Activated naive CD8-positive, alpha-beta T cell treated with anti-CD3 and anti-CD28 coated beads, Interleukin-2, amount 10 ng/mL, durations not matched to agents 7 days and 5 days (primary cell): ENCODE data around the gene SETBP1. TPM values are rescaled to one million over a fixed set of nuclear protein-coding genes. Genes with fewer than 3 reads are reported as not detected.

Experiments used
- ATAC-seq: fragments of 150-1000 bp; cut with Tn5 transposase; one replicate; pipeline ENCODE4 v1.10.0; 2021; ENCODE audit warnings: low read depth, moderate library complexity
- POLR2A ChIA-PET: fragments of 350-600 bp; sonication (Branson Sonifier 250); formaldehyde crosslinking; loops from one replicate; lab custom pipeline; 2021; ENCODE audit warnings: antibody characterized with exemption; lab: Charles Lee
- DNase-seq: peaks from one replicate; pipeline ENCODE4 v3.0.0; 2021
- H3K27ac Mint-ChIP-seq: one replicate; pipeline ENCODE4 v1.8.0; 2022; ENCODE audit warnings: mild to moderate bottlenecking, mixed read lengths
- H3K27me3 Mint-ChIP-seq: one replicate; pipeline ENCODE4 v1.8.0; 2022; ENCODE audit warnings: mild to moderate bottlenecking, moderate library complexity, mixed read lengths
- H3K36me3 Mint-ChIP-seq: one replicate; pipeline ENCODE4 v1.8.0; 2021; ENCODE audit warnings: mild to moderate bottlenecking, mixed read lengths
- H3K4me1 Mint-ChIP-seq: one replicate; pipeline ENCODE4 v1.8.0; 2021; ENCODE audit warnings: mixed read lengths
- H3K4me3 Mint-ChIP-seq: one replicate; pipeline ENCODE4 v1.8.0; 2022; ENCODE audit warnings: mild to moderate bottlenecking, moderate library complexity, mixed read lengths
- H3K9me3 Mint-ChIP-seq: one replicate; pipeline ENCODE4 v1.8.0; 2021; ENCODE audit warnings: mixed read lengths
- total RNA-seq, 2 experiments: library from RNA; stranded (reverse); gene quantifications; one replicate each; pipeline ENCODE4 v1.2.3, GENCODE V29; 2021

The SETBP1 gene
- total RNA-seq, 2 experiments from 2014 or later = 1.8 to 1.9 TPM

- ATAC-seq = no peak
- peaks cover 7% of the 10 kb centered on the region for H3K4me1 Mint-ChIP-seq
Observed at GRCh38 chr18:44896846-44897245, 216.2 kb downstream of the SETBP1 start.

GRCh38 chr18:44897411-44897810 is 216.7 kb downstream of the SETBP1 start:
- Mint-ChIP-seq H3K36me3 (peaks cover 3% of the 10 kb centered on the region), H3K27ac (no peak overlapping the region), H3K4me3 (no peak overlapping the region), H3K27me3 (peaks cover 13% of the 10 kb centered on the region), H3K4me1 (peaks cover 7% of the 10 kb centered on the region), H3K9me3 (no peaks in the 10 kb centered on the region)
- no peak for ATAC-seq
- POLR2A ChIA-PET = no interaction called here
- no peak for DNase-seq

More at GRCh38 chr18:44896846-44897245, 216.2 kb downstream of the SETBP1 start:
- POLR2A ChIA-PET = interaction anchor here (0.6 kb wide), 1 partner anchor 91 kb away, joined by 3 read pairs; no protein-coding TSS in a partner anchor
- no peak overlapping the region for H3K27ac Mint-ChIP-seq
- H3K4me3 Mint-ChIP-seq = no peak overlapping the region
- peaks cover 10% of the 10 kb centered on the region for H3K27me3 Mint-ChIP-seq
- DNase-seq = no peak
- H3K9me3 Mint-ChIP-seq = peaks cover under 1% of the 10 kb centered on the region
- peaks cover 3% of the 10 kb centered on the region for H3K36me3 Mint-ChIP-seq

GRCh38 chr18:44897816-44898215 is 217.1 kb downstream of the SETBP1 start:
- H3K4me1 Mint-ChIP-seq = peaks cover 5% of the 10 kb centered on the region
- ATAC-seq (no peak), DNase-seq (no peak)
- H3K27ac Mint-ChIP-seq = no peak overlapping the region
- POLR2A ChIA-PET = no interaction called here
- H3K9me3 Mint-ChIP-seq = no peaks in the 10 kb centered on the region
- H3K4me3 Mint-ChIP-seq = no peak overlapping the region
- H3K36me3 Mint-ChIP-seq = no peaks in the 10 kb centered on the region
- H3K27me3 Mint-ChIP-seq = peaks cover 13% of the 10 kb centered on the region

GRCh38 chr18:44898498-44898897 is 217.8 kb downstream of the SETBP1 start:
- H3K27ac Mint-ChIP-seq = no peak overlapping the region
- ATAC-seq (no peak), DNase-seq (no peak)
- H3K4me3 Mint-ChIP-seq = no peak overlapping the region
- H3K9me3 Mint-ChIP-seq = no peaks in the 10 kb centered on the region
- POLR2A ChIA-PET = no interaction called here
- peaks cover 19% of the 10 kb centered on the region for H3K27me3 Mint-ChIP-seq
- H3K4me1 Mint-ChIP-seq = peaks cover 4% of the 10 kb centered on the region
- H3K36me3 Mint-ChIP-seq = no peaks in the 10 kb centered on the region

GRCh38 chr18:44899832-44900231 is 219.1 kb downstream of the SETBP1 start:
- Mint-ChIP-seq H3K36me3 (no peaks in the 10 kb centered on the region), H3K27ac (no peak overlapping the region), H3K4me3 (no peak overlapping the region), H3K27me3 (peaks cover 19% of the 10 kb centered on the region), H3K9me3 (no peaks in the 10 kb centered on the region), H3K4me1 (peaks cover 8% of the 10 kb centered on the region)
- POLR2A ChIA-PET = no interaction called here
- ATAC-seq (no peak), DNase-seq (no peak)

GRCh38 chr18:44900627-44901026 is 219.9 kb downstream of the SETBP1 start:
- Mint-ChIP-seq H3K27me3 (peaks cover 19% of the 10 kb centered on the region), H3K27ac (no peak overlapping the region), H3K4me3 (no peak overlapping the region), H3K9me3 (no peaks in the 10 kb centered on the region), H3K36me3 (no peaks in the 10 kb centered on the region), H3K4me1 (peaks cover 8% of the 10 kb centered on the region)
- ATAC-seq (no peak), DNase-seq (no peak)
- POLR2A ChIA-PET = no interaction called here

- H3K36me3 Mint-ChIP-seq = no peaks in the 10 kb centered on the region
- peaks cover 21% of the 10 kb centered on the region for H3K27me3 Mint-ChIP-seq
- DNase-seq = no peak
- H3K4me3 Mint-ChIP-seq = no peak overlapping the region
- ATAC-seq = no peak
- peaks cover 8% of the 10 kb centered on the region for H3K4me1 Mint-ChIP-seq
- H3K9me3 Mint-ChIP-seq = no peaks in the 10 kb centered on the region
- H3K27ac Mint-ChIP-seq = no peak overlapping the region
- POLR2A ChIA-PET = no interaction called here
Observed at GRCh38 chr18:44901283-44901682, 220.6 kb downstream of the SETBP1 start.

GRCh38 chr18:44903327-44903726 is 222.6 kb downstream of the SETBP1 start:
- H3K27me3 Mint-ChIP-seq = peaks cover 28% of the 10 kb centered on the region
- H3K36me3 Mint-ChIP-seq = no peaks in the 10 kb centered on the region
- no peak overlapping the region for H3K4me3 Mint-ChIP-seq
- DNase-seq (no peak), ATAC-seq (no peak)
- H3K9me3 Mint-ChIP-seq = no peaks in the 10 kb centered on the region
- peaks cover 8% of the 10 kb centered on the region for H3K4me1 Mint-ChIP-seq
- no peak overlapping the region for H3K27ac Mint-ChIP-seq
- POLR2A ChIA-PET = no interaction called here

GRCh38 chr18:44904768-44905167 is 224.1 kb downstream of the SETBP1 start:
- Mint-ChIP-seq H3K27ac (no peak overlapping the region), H3K27me3 (peaks cover 35% of the 10 kb centered on the region), H3K9me3 (no peaks in the 10 kb centered on the region), H3K4me1 (peaks cover 12% of the 10 kb centered on the region), H3K36me3 (no peaks in the 10 kb centered on the region), H3K4me3 (no peak overlapping the region)
- DNase-seq (no peak), ATAC-seq (peak; percentile 36)
- POLR2A ChIA-PET = no interaction called here

- DNase-seq = no peak
- no peak for ATAC-seq
- no peaks in the 10 kb centered on the region for H3K9me3 Mint-ChIP-seq
- no peak overlapping the region for H3K4me3 Mint-ChIP-seq
- no peaks in the 10 kb centered on the region for H3K36me3 Mint-ChIP-seq
- no peak overlapping the region for H3K27ac Mint-ChIP-seq
- peaks cover 42% of the 10 kb centered on the region for H3K27me3 Mint-ChIP-seq
- POLR2A ChIA-PET = no interaction called here
- peaks cover 11% of the 10 kb centered on the region for H3K4me1 Mint-ChIP-seq
Observed at GRCh38 chr18:44909191-44909719, 228.6 kb downstream of the SETBP1 start.

GRCh38 chr18:44911260-44911659 is 230.6 kb downstream of the SETBP1 start:
- H3K27ac Mint-ChIP-seq = no peak overlapping the region
- no peaks in the 10 kb centered on the region for H3K36me3 Mint-ChIP-seq
- POLR2A ChIA-PET = no interaction called here
- peaks cover 3% of the 10 kb centered on the region for H3K4me1 Mint-ChIP-seq
- H3K27me3 Mint-ChIP-seq = peaks cover 41% of the 10 kb centered on the region
- DNase-seq (no peak), ATAC-seq (no peak)
- H3K4me3 Mint-ChIP-seq = no peak overlapping the region
- H3K9me3 Mint-ChIP-seq = no peaks in the 10 kb centered on the region

- Mint-ChIP-seq H3K36me3 (no peaks in the 10 kb centered on the region), H3K4me3 (no peak overlapping the region), H3K9me3 (no peaks in the 10 kb centered on the region), H3K4me1 (peaks cover 3% of the 10 kb centered on the region), H3K27ac (no peak overlapping the region), H3K27me3 (peaks cover 36% of the 10 kb centered on the region)
- ATAC-seq (no peak), DNase-seq (no peak)
- POLR2A ChIA-PET = no interaction called here
Observed at GRCh38 chr18:44911773-44912172, 231.1 kb downstream of the SETBP1 start.

- Mint-ChIP-seq H3K36me3 (no peaks in the 10 kb centered on the region), H3K4me1 (peaks cover 3% of the 10 kb centered on the region), H3K9me3 (no peaks in the 10 kb centered on the region), H3K4me3 (no peak overlapping the region), H3K27me3 (peaks cover 31% of the 10 kb centered on the region), H3K27ac (no peak overlapping the region)
- ATAC-seq = no peak
- DNase-seq = no peak
- POLR2A ChIA-PET = no interaction called here
Observed at GRCh38 chr18:44912740-44913478, 232.2 kb downstream of the SETBP1 start.

- H3K36me3 Mint-ChIP-seq = no peaks in the 10 kb centered on the region
- ATAC-seq (no peak), DNase-seq (no peak)
- H3K27me3 Mint-ChIP-seq = peaks cover 22% of the 10 kb centered on the region
- POLR2A ChIA-PET = no interaction called here
- H3K4me1 Mint-ChIP-seq = peaks cover 3% of the 10 kb centered on the region
- H3K9me3 Mint-ChIP-seq = no peaks in the 10 kb centered on the region
- H3K4me3 Mint-ChIP-seq = no peak overlapping the region
- no peak overlapping the region for H3K27ac Mint-ChIP-seq
Observed at GRCh38 chr18:44914028-44914427, 233.3 kb downstream of the SETBP1 start.
